Dedifferentiated amniotic fluid mesenchymal stem cell (primary cell): ENCODE results near the gene KCNIP3.
A peak's percentile ranks its signal among the peaks of the same experiment; 100 is the strongest.

Experiments used
- DNase-seq: peaks from one replicate; pipeline ENCODE4 v3.0.0-alpha.2; 2016; ENCODE audit errors: extremely low spot score

The KCNIP3 gene

GRCh38 chr2:95327861-95328260 lies 30.7 kb downstream of the KCNIP3 start:
- DNase-seq = no peak

- DNase-seq = no peak
These were observed 31.4 kb downstream of the KCNIP3 start for GRCh38 chr2:95328358-95329125.

GRCh38 chr2:95329401-95329800 lies 32.3 kb downstream of the KCNIP3 start:
- no peak for DNase-seq

- DNase-seq = no peak
These were observed 33.0 kb downstream of the KCNIP3 start for GRCh38 chr2:95329891-95330793.

- DNase-seq = no peak
These were observed 33.7 kb downstream of the KCNIP3 start for GRCh38 chr2:95330794-95331338.

- DNase-seq = no peak
These were observed 34.5 kb downstream of the KCNIP3 start for GRCh38 chr2:95331606-95332005.

GRCh38 chr2:95332036-95332435 lies 34.9 kb downstream of the KCNIP3 start:
- DNase-seq = no peak

- no peak for DNase-seq
These were observed 35.9 kb downstream of the KCNIP3 start for GRCh38 chr2:95333056-95333455.

GRCh38 chr2:95333888-95334338 lies 36.8 kb downstream of the KCNIP3 start:
- no peak for DNase-seq

GRCh38 chr2:95334916-95335641 lies 37.9 kb downstream of the KCNIP3 start:
- no peak for DNase-seq

GRCh38 chr2:95336406-95336805 lies 39.3 kb downstream of the KCNIP3 start:
- no peak for DNase-seq

GRCh38 chr2:95337829-95338228 lies 40.7 kb downstream of the KCNIP3 start:
- DNase-seq = no peak

- DNase-seq = no peak
These were observed 45.6 kb downstream of the KCNIP3 start for GRCh38 chr2:95342556-95343320.

GRCh38 chr2:95343429-95344214 lies 46.5 kb downstream of the KCNIP3 start:
- no peak for DNase-seq

- DNase-seq = no peak
These were observed 47.1 kb downstream of the KCNIP3 start for GRCh38 chr2:95344215-95344583.

GRCh38 chr2:95344656-95345055 lies 47.5 kb downstream of the KCNIP3 start:
- no peak for DNase-seq

GRCh38 chr2:95345081-95345562 lies 48.0 kb downstream of the KCNIP3 start:
- DNase-seq = no peak

- DNase-seq = peak; percentile 71
These were observed 48.5 kb downstream of the KCNIP3 start for GRCh38 chr2:95345563-95346230.

- DNase-seq = peak; percentile 22
These were observed 49.1 kb downstream of the KCNIP3 start for GRCh38 chr2:95346231-95346737.
